Neutrophil (primary cell): ENCODE measurements around the gene PFN2.
"Not testable (repeated sequence)": the region's sequence is repeated elsewhere in the genome, so short reads cannot be mapped to it uniquely, and the experiment has no call there.

Experiments used
- H3K27ac ChIP-seq: fragments of 200-600 bp; sonication (generic); 2 replicates; pipeline ENCODE4 v1.5.1; 2016; ENCODE audit warnings: mild to moderate bottlenecking, moderate library complexity
- H3K27me3 ChIP-seq: fragments of 200-600 bp; sonication (generic); 2 replicates; pipeline ENCODE4 v1.6.0; 2016; ENCODE audit warnings: mild to moderate bottlenecking
- H3K36me3 ChIP-seq: fragments of 200-600 bp; sonication (generic); 2 replicates; pipeline ENCODE4 v1.5.1; 2017
- H3K4me1 ChIP-seq, 2 experiments: fragments of 200-600 bp in 1 of 2; sonication (generic) in 1 of 2; 1 replicate in 1 of 2; 2 replicates in 1 of 2; pipeline versions ENCODE4 v1.5.1 to v1.6.1; 2013 to 2016; ENCODE audit warnings: low read depth in 1 of 2, low read length in 1 of 2, mild to moderate bottlenecking in 1 of 2, moderate library complexity in 1 of 2; ENCODE audit not compliant: control insufficient read depth in 1 of 2, insufficient read depth in 1 of 2
- H3K4me3 ChIP-seq, 2 experiments: fragments of 200-600 bp in 1 of 2; sonication (generic) in 1 of 2; 1 replicate in 1 of 2; 2 replicates in 1 of 2; pipeline ENCODE4 v1.5.1; 2013 to 2016; ENCODE audit warnings: low read depth in 1 of 2, low read length in 1 of 2, mild to moderate bottlenecking in 1 of 2, moderate library complexity in 1 of 2
- H3K9me3 ChIP-seq: fragments of 200-600 bp; sonication (generic); 2 replicates; pipeline ENCODE4 v1.5.1; 2016
- TF ChIP-seq, protein P1 (sequence below): fragments of 200-600 bp; sonication (generic); IDR thresholded peaks from 2 replicates; pipeline ENCODE4 v1.5.1; 2016; ENCODE audit warnings: antibody characterized with exemption

PFN2 gene

DNA sequence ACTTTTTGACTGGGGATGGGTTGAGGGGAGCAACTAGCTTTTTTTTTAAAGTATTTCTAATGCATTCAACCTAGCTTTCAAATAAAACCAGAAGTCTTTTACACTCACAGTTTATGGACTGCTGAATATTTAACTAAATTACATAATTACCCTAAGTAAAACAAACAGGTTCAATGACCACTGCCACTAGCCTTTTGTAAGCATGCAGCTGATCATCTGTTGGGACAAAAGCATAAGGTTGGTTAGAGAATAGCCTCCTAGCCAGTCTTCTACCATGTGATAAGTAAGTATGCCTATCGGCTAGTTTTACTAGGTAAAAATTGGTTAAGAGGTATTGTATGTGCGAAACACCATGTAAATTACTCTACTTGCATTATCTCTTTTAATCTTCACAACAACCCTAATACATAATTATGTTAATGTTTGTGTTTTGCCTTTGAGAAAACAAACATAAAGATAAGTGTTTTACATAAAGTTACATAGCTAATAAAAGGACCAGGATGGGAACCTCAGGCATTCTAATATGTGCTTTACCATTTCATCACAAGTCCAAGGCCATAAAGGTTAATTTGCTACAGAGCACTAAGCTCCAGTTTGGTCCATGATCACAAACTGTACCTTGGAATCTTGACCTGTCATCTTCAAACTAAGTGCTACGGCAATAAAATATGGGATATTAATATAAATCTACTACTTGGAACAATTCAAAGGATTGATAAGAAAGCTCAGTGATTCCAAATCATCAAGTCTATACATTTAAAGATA lies 13.2 kb downstream of the PFN2 start:
- H3K4me1 ChIP-seq, result no peaks in the 10 kb centered on the region
- no peak overlapping the region for H3K4me3 ChIP-seq
- TF ChIP-seq, protein P1, sequence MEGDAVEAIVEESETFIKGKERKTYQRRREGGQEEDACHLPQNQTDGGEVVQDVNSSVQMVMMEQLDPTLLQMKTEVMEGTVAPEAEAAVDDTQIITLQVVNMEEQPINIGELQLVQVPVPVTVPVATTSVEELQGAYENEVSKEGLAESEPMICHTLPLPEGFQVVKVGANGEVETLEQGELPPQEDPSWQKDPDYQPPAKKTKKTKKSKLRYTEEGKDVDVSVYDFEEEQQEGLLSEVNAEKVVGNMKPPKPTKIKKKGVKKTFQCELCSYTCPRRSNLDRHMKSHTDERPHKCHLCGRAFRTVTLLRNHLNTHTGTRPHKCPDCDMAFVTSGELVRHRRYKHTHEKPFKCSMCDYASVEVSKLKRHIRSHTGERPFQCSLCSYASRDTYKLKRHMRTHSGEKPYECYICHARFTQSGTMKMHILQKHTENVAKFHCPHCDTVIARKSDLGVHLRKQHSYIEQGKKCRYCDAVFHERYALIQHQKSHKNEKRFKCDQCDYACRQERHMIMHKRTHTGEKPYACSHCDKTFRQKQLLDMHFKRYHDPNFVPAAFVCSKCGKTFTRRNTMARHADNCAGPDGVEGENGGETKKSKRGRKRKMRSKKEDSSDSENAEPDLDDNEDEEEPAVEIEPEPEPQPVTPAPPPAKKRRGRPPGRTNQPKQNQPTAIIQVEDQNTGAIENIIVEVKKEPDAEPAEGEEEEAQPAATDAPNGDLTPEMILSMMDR, result no peak
- H3K36me3 ChIP-seq, result peaks cover 30% of the 10 kb centered on the region
- H3K27ac ChIP-seq, result no peak overlapping the region
- no peaks in the 10 kb centered on the region for H3K27me3 ChIP-seq
- H3K9me3 ChIP-seq, result no peaks in the 10 kb centered on the region

GRCh38 chr3:149955449-149955848 lies 15.2 kb downstream of the PFN2 start:
- H3K36me3 ChIP-seq, result peaks cover 30% of the 10 kb centered on the region
- TF ChIP-seq, protein P1, result no peak
- H3K4me1 ChIP-seq, result no peaks in the 10 kb centered on the region
- H3K9me3 ChIP-seq, result no peaks in the 10 kb centered on the region
- no peak overlapping the region for H3K27ac ChIP-seq
- no peaks in the 10 kb centered on the region for H3K27me3 ChIP-seq
- no peak overlapping the region for H3K4me3 ChIP-seq

GRCh38 chr3:149954812-149955211 lies 15.9 kb downstream of the PFN2 start:
- H3K36me3 ChIP-seq, result peaks cover 24% of the 10 kb centered on the region
- H3K27me3 ChIP-seq, result no peaks in the 10 kb centered on the region
- no peaks in the 10 kb centered on the region for H3K9me3 ChIP-seq
- H3K4me1 ChIP-seq, result no peaks in the 10 kb centered on the region
- H3K4me3 ChIP-seq, result no peak overlapping the region
- H3K27ac ChIP-seq, result no peak overlapping the region
- TF ChIP-seq, protein P1, result no peak

DNA sequence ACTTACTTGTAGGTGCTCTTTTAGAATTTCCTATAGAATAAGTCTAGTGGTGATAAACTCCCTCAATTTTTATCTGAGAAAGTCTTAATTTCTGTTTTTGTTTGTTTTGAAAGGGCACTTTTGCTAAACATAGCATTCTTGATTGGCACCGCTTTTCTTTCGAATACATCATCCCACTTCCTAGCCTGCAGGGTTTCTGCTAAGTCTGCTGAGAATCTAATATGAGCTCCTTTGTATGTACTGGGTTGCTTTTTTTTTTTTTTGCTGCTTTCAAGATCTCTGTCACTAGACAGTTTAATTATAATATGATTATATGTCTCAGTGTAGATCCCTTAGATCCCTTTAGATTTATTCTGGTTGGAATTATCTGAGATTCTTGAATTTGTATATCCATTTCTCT lies 21.5 kb downstream of the PFN2 start:
- no peaks in the 10 kb centered on the region for H3K27me3 ChIP-seq
- TF ChIP-seq, protein P1, result no peak
- no peaks in the 10 kb centered on the region for H3K4me1 ChIP-seq
- H3K9me3 ChIP-seq, result no peaks in the 10 kb centered on the region
- peaks cover 23% of the 10 kb centered on the region for H3K36me3 ChIP-seq
- H3K27ac ChIP-seq, result no peak overlapping the region
- no peak overlapping the region for H3K4me3 ChIP-seq

DNA sequence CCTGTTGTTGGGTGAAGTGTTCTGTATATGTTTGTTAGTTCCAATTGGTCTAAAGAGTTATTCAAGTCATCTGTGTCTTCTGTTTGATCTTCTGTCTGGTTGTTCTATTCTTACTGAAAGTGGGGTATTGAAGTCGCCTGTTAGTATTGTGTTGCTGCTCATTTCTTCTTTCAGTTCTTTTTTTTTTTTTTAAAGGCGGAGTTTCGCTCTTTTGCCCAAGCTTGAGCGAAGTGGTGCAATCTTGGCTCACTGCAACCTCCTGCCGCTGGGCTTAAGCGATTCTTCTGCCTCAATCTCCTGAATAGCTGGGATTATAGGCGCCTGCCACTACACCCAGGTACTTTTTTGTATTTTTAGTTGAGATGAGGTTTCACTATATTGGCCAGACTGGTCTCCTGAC lies 23.5 kb downstream of the PFN2 start:
- no peak overlapping the region for H3K4me3 ChIP-seq

GRCh38 chr3:149943966-149944365 lies 26.7 kb downstream of the PFN2 start:
- not testable (repeated sequence) for H3K27me3 ChIP-seq, H3K27ac ChIP-seq, H3K4me3 ChIP-seq, H3K9me3 ChIP-seq, H3K4me1 ChIP-seq
- H3K36me3 ChIP-seq, result peaks cover 18% of the 10 kb centered on the region

More for the DNA sequence above, 23.5 kb downstream of the PFN2 start:
- Histone ChIP-seq H3K27me3 (no peaks in the 10 kb centered on the region), H3K36me3 (peaks cover 23% of the 10 kb centered on the region), H3K4me1 (no peaks in the 10 kb centered on the region), H3K9me3 (no peaks in the 10 kb centered on the region), H3K27ac (no peak overlapping the region)
- TF ChIP-seq, protein P1, result no peak
